ENCODE data around the gene HK1. TPM values are rescaled to one million over a fixed set of nuclear protein-coding genes. Genes with fewer than 3 reads are reported as not detected.

HK1 gene
- total RNA-seq, 1 donor from 2014 or later: 84.0 TPM

- Histone ChIP-seq H3K4me1 (peaks cover 50% of the 10 kb centered on the region), H3K4me3 (no peak overlapping the region), H3K9me3 (no peaks in the 10 kb centered on the region), H3K27me3 (no peaks in the 10 kb centered on the region), H3K27ac (no peak overlapping the region), H3K36me3 (peaks cover 19% of the 10 kb centered on the region)
- intact Hi-C loops (cut with DNase I): no loop called here
- no peak for TF ChIP-seq CTCF (IDR thresholded peaks at IDR 0.05)
- ATAC-seq: no peak
- no peak for DNase-seq
These were observed 65.6 kb downstream of the HK1 start for GRCh38 chr10:69343905-69344304.

GRCh38 chr10:69344591-69345252 is 66.4 kb downstream of the HK1 start:
- peaks cover 48% of the 10 kb centered on the region for H3K4me1 ChIP-seq
- no peaks in the 10 kb centered on the region for H3K9me3 ChIP-seq
- no peak for ATAC-seq
- H3K4me3 ChIP-seq: no peak overlapping the region
- TF ChIP-seq CTCF (IDR thresholded peaks at IDR 0.05): no peak
- peaks cover 19% of the 10 kb centered on the region for H3K36me3 ChIP-seq
- intact Hi-C loops (cut with DNase I): no loop called here
- DNase-seq: no peak
- no peaks in the 10 kb centered on the region for H3K27me3 ChIP-seq
- no peak overlapping the region for H3K27ac ChIP-seq

- peak overlapping the region; percentile 42 for H3K27ac ChIP-seq
These were observed 67.1 kb downstream of the HK1 start for GRCh38 chr10:69345402-69345801.

GRCh38 chr10:69345890-69346474 is 67.7 kb downstream of the HK1 start:
- Histone ChIP-seq H3K36me3 (peaks cover 19% of the 10 kb centered on the region), H3K27me3 (no peaks in the 10 kb centered on the region), H3K27ac (peak overlapping the region; percentile 42), H3K9me3 (no peaks in the 10 kb centered on the region), H3K4me1 (peaks cover 47% of the 10 kb centered on the region), H3K4me3 (no peak overlapping the region)
- no peak for TF ChIP-seq CTCF (IDR thresholded peaks at IDR 0.05)
- intact Hi-C loops (cut with DNase I): no loop called here
- no peak for ATAC-seq
- DNase-seq: no peak

More at GRCh38 chr10:69345402-69345801, 67.1 kb downstream of the HK1 start:
- intact Hi-C loops (cut with DNase I): no loop called here
- Histone ChIP-seq H3K4me3 (no peak overlapping the region), H3K4me1 (peaks cover 47% of the 10 kb centered on the region), H3K36me3 (peaks cover 19% of the 10 kb centered on the region), H3K9me3 (no peaks in the 10 kb centered on the region), H3K27me3 (no peaks in the 10 kb centered on the region)
- TF ChIP-seq CTCF (IDR thresholded peaks at IDR 0.05): no peak
- ATAC-seq: peak; percentile 55
- DNase-seq: no peak

- no peaks in the 10 kb centered on the region for H3K9me3 ChIP-seq
- H3K27me3 ChIP-seq: no peaks in the 10 kb centered on the region
- DNase-seq (no peak), ATAC-seq (peak; percentile 52)
- peak overlapping the region; percentile 42 for H3K27ac ChIP-seq
- peaks cover 47% of the 10 kb centered on the region for H3K4me1 ChIP-seq
- TF ChIP-seq CTCF (IDR thresholded peaks at IDR 0.05): no peak
- intact Hi-C loops (cut with DNase I): no loop called here
- H3K36me3 ChIP-seq: peaks cover 19% of the 10 kb centered on the region
- H3K4me3 ChIP-seq: no peak overlapping the region
These were observed 68.5 kb downstream of the HK1 start for GRCh38 chr10:69346776-69347175.

Measured in upper lobe of right lung (tissue), 1 donor.